ENCODE data around the gene RBM45.

RBM45 gene

GRCh38 chr2:178101321-178102079 is 10.7 kb upstream of the RBM45 start:
- no peak overlapping the region for H3K27ac ChIP-seq
- no peak for DNase-seq (ENCODE audit: low read depth, low spot score)

- DNase-seq (ENCODE audit: low read depth, low spot score): no peak
- no peak overlapping the region for H3K27ac ChIP-seq
Measured at GRCh38 chr2:178105566-178105965, 6.7 kb upstream of the RBM45 start.

GRCh38 chr2:178106053-178106452 is 6.2 kb upstream of the RBM45 start:
- DNase-seq (ENCODE audit: low read depth, low spot score): no peak
- H3K27ac ChIP-seq: no peak overlapping the region

GRCh38 chr2:178108176-178108575 is 4.1 kb upstream of the RBM45 start:
- no peak overlapping the region for H3K27ac ChIP-seq

GRCh38 chr2:178109813-178110212 is 2.4 kb upstream of the RBM45 start:
- no peak overlapping the region for H3K27ac ChIP-seq
- DNase-seq (ENCODE audit: low read depth, low spot score): no peak

More at GRCh38 chr2:178108176-178108575, 4.1 kb upstream of the RBM45 start:
- no peak for DNase-seq (ENCODE audit: low read depth, low spot score)

GRCh38 chr2:178110681-178111080 is 1.6 kb upstream of the RBM45 start:
- H3K27ac ChIP-seq: no peak overlapping the region
- DNase-seq (ENCODE audit: low read depth, low spot score): no peak

GRCh38 chr2:178111743-178112142 is 494 bp upstream of the RBM45 start:
- H3K27ac ChIP-seq: no peak overlapping the region
- DNase-seq (ENCODE audit: low read depth, low spot score): no peak

GRCh38 chr2:178114462-178114861 is 2.2 kb downstream of the RBM45 start:
- DNase-seq (ENCODE audit: low read depth, low spot score): no peak
- no peak overlapping the region for H3K27ac ChIP-seq

GRCh38 chr2:178115271-178115670 is 3.0 kb downstream of the RBM45 start:
- no peak overlapping the region for H3K27ac ChIP-seq
- DNase-seq (ENCODE audit: low read depth, low spot score): no peak

- H3K27ac ChIP-seq: no peak overlapping the region
- no peak for DNase-seq (ENCODE audit: low read depth, low spot score)
Measured at GRCh38 chr2:178117725-178118124, 5.5 kb downstream of the RBM45 start.

GRCh38 chr2:178119179-178119922 is 7.1 kb downstream of the RBM45 start:
- no peak overlapping the region for H3K27ac ChIP-seq
- no peak for DNase-seq (ENCODE audit: low read depth, low spot score)

GRCh38 chr2:178123163-178123562 is 10.9 kb downstream of the RBM45 start:
- DNase-seq (ENCODE audit: low read depth, low spot score): no peak
- no peak overlapping the region for H3K27ac ChIP-seq

- no peak overlapping the region for H3K27ac ChIP-seq
- DNase-seq (ENCODE audit: low read depth, low spot score): no peak
Measured at GRCh38 chr2:178125125-178125524, 12.9 kb downstream of the RBM45 start.

GRCh38 chr2:178125862-178126261 is 13.6 kb downstream of the RBM45 start:
- H3K27ac ChIP-seq: no peak overlapping the region
- no peak for DNase-seq (ENCODE audit: low read depth, low spot score)

- no peak overlapping the region for H3K27ac ChIP-seq
- DNase-seq (ENCODE audit: low read depth, low spot score): no peak
Measured at GRCh38 chr2:178128836-178129630, 16.8 kb downstream of the RBM45 start.

GRCh38 chr2:178136321-178137025 is 24.2 kb downstream of the RBM45 start:
- no peak for DNase-seq (ENCODE audit: low read depth, low spot score)
- no peak overlapping the region for H3K27ac ChIP-seq

GRCh38 chr2:178142274-178143065 is 30.2 kb downstream of the RBM45 start:
- H3K27ac ChIP-seq: no peak overlapping the region
- no peak for DNase-seq (ENCODE audit: low read depth, low spot score)

GRCh38 chr2:178143481-178143880 is 31.2 kb downstream of the RBM45 start:
- no peak for DNase-seq (ENCODE audit: low read depth, low spot score)
- no peak overlapping the region for H3K27ac ChIP-seq

GRCh38 chr2:178152033-178152432 is 39.8 kb downstream of the RBM45 start:
- no peak overlapping the region for H3K27ac ChIP-seq
- no peak for DNase-seq (ENCODE audit: low read depth, low spot score)

- no peak overlapping the region for H3K27ac ChIP-seq
- DNase-seq (ENCODE audit: low read depth, low spot score): no peak
Measured at GRCh38 chr2:178152542-178152941, 40.3 kb downstream of the RBM45 start.

Measured in epithelial cell of prostate (primary cell).